IPS-20b (cell line): ENCODE data around the gene GIMAP8.

ENCODE experiments used
- H3K27ac ChIP-seq: one replicate; pipeline ENCODE4 v1.5.1; 2013; ENCODE audit warnings: low read length
- H3K27me3 ChIP-seq: 2 replicates; pipeline ENCODE4 v1.6.1; 2013; ENCODE audit warnings: mild to moderate bottlenecking, low read length, inconsistent platforms; ENCODE audit not compliant: insufficient read depth
- H3K36me3 ChIP-seq: 2 replicates; pipeline ENCODE4 v1.6.1; 2013; ENCODE audit warnings: low read depth, mild to moderate bottlenecking, inconsistent platforms, low read length, moderate library complexity; ENCODE audit not compliant: insufficient read depth
- H3K4me1 ChIP-seq: 2 replicates; pipeline ENCODE4 v1.6.1; 2013; ENCODE audit warnings: mild to moderate bottlenecking, control low read depth, inconsistent platforms, low read length, moderate library complexity; ENCODE audit not compliant: insufficient read depth
- H3K4me3 ChIP-seq: 2 replicates; pipeline ENCODE4 v1.5.1; 2013; ENCODE audit warnings: mild to moderate bottlenecking, low read length, inconsistent platforms
- H3K9ac ChIP-seq: 2 replicates; pipeline ENCODE4 v1.6.1; 2013; ENCODE audit warnings: low read depth, mild to moderate bottlenecking, inconsistent platforms, low read length, moderate library complexity
- H3K9me3 ChIP-seq: 2 replicates; pipeline ENCODE4 v1.6.1; 2013; ENCODE audit warnings: mild to moderate bottlenecking, low read depth, low read length, inconsistent platforms; ENCODE audit not compliant: insufficient read depth

GIMAP8 gene

DNA sequence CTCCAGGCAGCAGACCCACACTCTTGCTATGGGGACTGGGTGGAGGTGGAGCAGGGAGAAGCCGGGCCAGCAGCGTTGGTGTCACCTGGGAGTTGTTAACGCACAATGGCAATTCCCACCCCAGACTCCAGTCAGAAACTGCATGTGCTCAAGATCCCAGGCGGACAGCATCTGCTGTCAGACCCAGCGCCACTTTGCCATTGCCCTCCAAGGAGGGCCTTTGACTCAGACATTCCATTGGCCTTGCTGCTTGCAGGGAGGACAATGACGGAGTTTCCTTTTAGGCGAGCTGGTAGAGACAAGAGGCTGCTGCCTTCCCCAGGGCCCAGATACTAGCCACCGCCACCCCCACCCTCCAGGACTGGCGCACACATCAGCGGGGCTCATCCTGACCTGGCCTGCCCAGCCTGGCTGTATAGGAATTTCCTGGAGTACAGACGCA, 36.8 kb upstream of the GIMAP8 start:
- no peaks in the 10 kb centered on the region for H3K9me3 ChIP-seq
- no peak overlapping the region for H3K27ac ChIP-seq
- H3K4me3 ChIP-seq: no peak overlapping the region
- no peaks in the 10 kb centered on the region for H3K27me3 ChIP-seq
- no peak overlapping the region for H3K9ac ChIP-seq
- 0 out of 2 replicates have a peak, but pooled peaks cover 3% of the 10 kb centered on the region for H3K4me1 ChIP-seq
- H3K36me3 ChIP-seq: peaks cover 31% of the 10 kb centered on the region

GRCh38 chr7:150415161-150416153, 35.0 kb upstream of the GIMAP8 start:
- 0 out of 2 replicates have a peak, but pooled peaks cover 3% of the 10 kb centered on the region for H3K4me1 ChIP-seq
- peaks cover 15% of the 10 kb centered on the region for H3K36me3 ChIP-seq
- no peak overlapping the region for H3K9ac ChIP-seq
- no peak overlapping the region for H3K4me3 ChIP-seq
- H3K9me3 ChIP-seq: no peaks in the 10 kb centered on the region
- H3K27ac ChIP-seq: no peak overlapping the region
- peaks cover 4% of the 10 kb centered on the region; the same call in 1 of the 2 replicates for H3K27me3 ChIP-seq

- H3K4me1 ChIP-seq: 0 out of 2 replicates have a peak, but pooled peaks cover 3% of the 10 kb centered on the region
Observed at GRCh38 chr7:150417239-150417638, 33.2 kb upstream of the GIMAP8 start.

DNA sequence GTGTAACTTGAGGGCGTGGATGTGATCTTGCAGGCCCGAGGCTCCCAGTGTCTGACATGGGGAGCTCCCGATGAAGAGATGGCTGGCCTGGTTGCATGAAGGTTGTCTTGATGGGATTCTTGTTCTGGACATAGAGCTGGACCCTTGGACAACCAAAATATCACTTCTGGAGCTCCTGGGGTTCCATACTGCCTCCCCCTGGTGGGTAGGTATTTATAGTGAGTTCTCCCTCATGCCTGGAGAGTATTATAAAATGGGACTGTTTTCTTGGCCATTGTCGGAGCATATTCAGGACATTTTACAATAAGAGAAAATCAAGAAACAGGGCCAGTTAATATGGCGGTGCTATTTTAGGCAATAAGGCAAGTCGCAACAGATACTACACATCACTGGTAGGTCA, 32.6 kb upstream of the GIMAP8 start:
- Histone ChIP-seq H3K4me3 (no peak overlapping the region), H3K4me1 (0 out of 2 replicates have a peak, but pooled peaks cover 3% of the 10 kb centered on the region), H3K27ac (no peak overlapping the region), H3K9me3 (no peaks in the 10 kb centered on the region), H3K9ac (no peak overlapping the region), H3K36me3 (no peaks in the 10 kb centered on the region), H3K27me3 (peaks cover 9% of the 10 kb centered on the region; the same call in 1 of the 2 replicates)

More at GRCh38 chr7:150417239-150417638, 33.2 kb upstream of the GIMAP8 start:
- Histone ChIP-seq H3K9me3 (no peaks in the 10 kb centered on the region), H3K27me3 (peaks cover 9% of the 10 kb centered on the region; the same call in 1 of the 2 replicates), H3K9ac (no peak overlapping the region), H3K4me3 (no peak overlapping the region), H3K36me3 (no peaks in the 10 kb centered on the region), H3K27ac (no peak overlapping the region)

GRCh38 chr7:150420242-150420641, 30.2 kb upstream of the GIMAP8 start:
- H3K27me3 ChIP-seq: peaks cover 9% of the 10 kb centered on the region; the same call in 1 of the 2 replicates

DNA sequence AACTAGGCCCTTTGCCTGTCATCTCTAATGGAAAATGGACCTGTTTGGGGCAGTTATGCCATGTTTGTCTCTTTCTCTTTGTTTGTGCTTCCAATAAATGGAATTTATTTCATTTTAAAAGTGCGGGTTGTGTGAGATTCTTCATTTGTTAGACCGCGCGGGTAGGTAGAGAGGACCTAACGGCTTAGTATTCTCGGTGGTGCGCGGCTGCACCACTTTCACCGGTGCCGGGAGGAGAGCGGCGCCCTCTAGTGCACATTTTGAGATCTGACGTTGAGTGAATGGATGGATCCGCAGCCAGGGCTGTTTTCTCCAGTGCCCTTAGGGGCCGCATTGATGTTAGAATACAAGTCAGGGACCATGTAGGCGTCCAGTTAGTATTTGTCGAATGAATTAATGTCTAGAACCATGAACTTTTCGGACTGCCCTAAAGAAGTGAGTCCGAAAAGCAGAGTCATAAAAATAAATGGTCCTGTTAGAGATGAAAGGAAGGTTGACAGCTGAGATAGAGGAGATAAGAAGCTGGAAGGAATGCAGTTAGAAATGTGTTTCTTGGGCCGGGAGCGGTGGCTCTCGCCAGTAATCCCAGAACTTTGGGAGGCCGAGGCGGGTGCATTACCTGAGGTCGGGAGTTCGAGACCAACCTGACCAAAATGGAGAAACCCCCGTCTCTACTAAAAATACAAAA, 29.3 kb upstream of the GIMAP8 start:
- Histone ChIP-seq H3K4me3 (no peak overlapping the region), H3K36me3 (no peaks in the 10 kb centered on the region), H3K4me1 (0 out of 2 replicates have a peak, but pooled peaks cover 2% of the 10 kb centered on the region), H3K27ac (no peak overlapping the region), H3K9ac (no peak overlapping the region), H3K27me3 (peaks cover 9% of the 10 kb centered on the region; the same call in 1 of the 2 replicates), H3K9me3 (no peaks in the 10 kb centered on the region)

More at GRCh38 chr7:150420242-150420641, 30.2 kb upstream of the GIMAP8 start:
- Histone ChIP-seq H3K9ac (no peak overlapping the region), H3K4me3 (no peak overlapping the region), H3K4me1 (0 out of 2 replicates have a peak, but pooled peaks cover 3% of the 10 kb centered on the region), H3K9me3 (no peaks in the 10 kb centered on the region), H3K27ac (no peak overlapping the region), H3K36me3 (no peaks in the 10 kb centered on the region)

DNA sequence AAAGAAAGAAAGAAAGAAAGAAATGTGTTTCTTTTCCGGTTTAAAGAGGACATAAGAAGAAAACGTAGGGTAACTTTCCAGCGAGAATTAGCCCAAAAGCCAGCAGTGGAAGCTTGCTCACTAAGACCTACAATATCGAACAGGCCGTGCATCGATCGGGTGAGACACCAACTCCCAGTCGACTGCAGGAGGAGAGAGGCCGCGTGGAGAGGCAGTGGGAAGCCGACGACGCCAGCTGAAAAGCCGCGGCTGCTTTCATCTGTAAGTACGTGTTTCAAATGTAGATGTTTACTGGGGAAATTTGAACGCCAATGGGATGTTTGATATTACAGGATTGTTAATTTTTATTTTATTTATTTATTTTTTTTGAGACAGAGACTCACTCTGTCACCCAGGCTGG, 28.6 kb upstream of the GIMAP8 start:
- Histone ChIP-seq H3K9ac (no peak overlapping the region), H3K9me3 (no peaks in the 10 kb centered on the region), H3K4me3 (no peak overlapping the region), H3K27me3 (peaks cover 9% of the 10 kb centered on the region; the same call in 1 of the 2 replicates), H3K4me1 (no peaks in the 10 kb centered on the region), H3K36me3 (no peaks in the 10 kb centered on the region), H3K27ac (no peak overlapping the region)

DNA sequence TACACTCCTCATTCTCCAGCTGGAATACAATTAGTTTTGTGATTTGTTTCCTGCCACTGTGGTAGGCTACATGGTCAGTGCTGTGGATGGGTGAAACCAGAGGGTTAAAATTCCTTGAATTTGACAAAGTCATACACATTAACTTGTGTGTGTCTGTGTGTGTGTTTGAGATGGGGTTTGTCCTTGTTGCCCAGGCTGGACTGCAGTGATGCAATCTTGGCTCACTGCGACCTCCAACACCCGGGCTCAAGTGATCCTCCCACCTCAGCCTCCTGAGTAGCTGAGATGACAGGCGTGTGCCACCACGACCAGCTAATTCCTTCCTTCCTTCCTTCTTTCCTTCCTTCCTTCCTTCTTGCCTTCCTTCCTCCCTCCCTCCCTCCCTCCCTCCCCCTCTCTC, 24.8 kb upstream of the GIMAP8 start:
- Histone ChIP-seq H3K9me3 (no peaks in the 10 kb centered on the region), H3K4me3 (no peak overlapping the region), H3K4me1 (peaks cover 5% of the 10 kb centered on the region; the same call in 1 of the 2 replicates), H3K27ac (no peak overlapping the region), H3K9ac (no peak overlapping the region), H3K36me3 (no peaks in the 10 kb centered on the region), H3K27me3 (peaks cover 2% of the 10 kb centered on the region; the same call in 1 of the 2 replicates)

DNA sequence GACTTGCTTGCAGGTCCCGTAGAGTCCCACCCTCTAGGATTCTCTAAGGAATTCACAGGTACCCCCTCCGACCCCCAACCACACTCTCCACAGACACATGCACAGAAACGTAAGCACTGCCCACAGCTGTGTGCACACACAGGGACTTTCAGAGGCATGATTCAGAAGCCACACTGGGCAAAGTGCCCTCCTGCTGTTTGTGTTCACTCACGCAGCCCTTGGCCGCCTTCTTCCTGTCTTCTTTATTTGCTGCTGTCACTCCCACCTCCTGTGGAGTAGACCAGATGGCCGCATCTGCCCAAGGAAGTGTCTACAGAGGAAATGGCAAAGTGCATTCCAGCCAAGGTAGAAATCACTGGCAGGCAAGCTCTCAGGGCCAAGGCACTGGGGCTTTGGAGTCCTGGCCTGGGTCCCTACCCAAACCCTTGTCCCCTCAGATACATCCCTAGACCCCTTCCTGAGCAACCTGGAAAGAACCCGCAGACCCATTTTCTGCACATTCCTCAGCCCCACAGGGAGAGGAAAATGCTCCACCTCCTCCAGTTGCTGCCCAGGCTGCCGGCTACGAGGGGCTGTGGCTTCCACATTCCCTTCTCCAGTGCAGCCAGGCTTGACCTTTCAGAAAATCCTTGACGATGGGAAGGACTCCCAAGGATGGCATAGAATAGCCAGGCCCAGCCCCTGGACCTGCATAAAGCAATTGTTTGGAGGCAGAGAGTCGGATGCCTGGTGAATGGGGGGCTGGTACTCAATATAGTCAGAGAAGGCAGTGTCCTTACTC, 21.6 kb upstream of the GIMAP8 start:
- Histone ChIP-seq H3K4me3 (no peak overlapping the region), H3K4me1 (peaks cover 5% of the 10 kb centered on the region; the same call in 1 of the 2 replicates), H3K9me3 (no peaks in the 10 kb centered on the region), H3K27ac (no peak overlapping the region), H3K36me3 (no peaks in the 10 kb centered on the region), H3K9ac (no peak overlapping the region), H3K27me3 (no peaks in the 10 kb centered on the region)

DNA sequence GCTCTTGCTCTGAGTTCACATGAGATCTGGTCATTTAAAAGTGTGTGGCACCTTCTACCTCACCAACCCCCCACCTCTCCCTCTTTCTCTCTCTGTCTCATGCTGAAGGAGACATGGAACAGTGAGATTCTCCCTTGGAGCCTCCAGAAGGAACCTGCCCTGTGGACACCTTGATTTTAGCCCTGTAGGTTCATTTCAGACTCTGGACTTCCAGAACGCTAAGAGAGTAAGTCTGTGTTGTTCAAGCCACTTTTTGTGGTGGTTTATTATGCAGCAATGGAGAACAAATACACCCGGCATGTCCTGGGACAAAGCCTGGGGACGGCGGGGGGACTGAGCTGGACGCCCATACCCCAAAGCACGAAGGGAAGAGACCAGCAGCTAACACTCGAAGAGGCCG, 20.7 kb upstream of the GIMAP8 start:
- peaks cover 5% of the 10 kb centered on the region; the same call in 1 of the 2 replicates for H3K4me1 ChIP-seq
- H3K27me3 ChIP-seq: no peaks in the 10 kb centered on the region
- no peaks in the 10 kb centered on the region for H3K9me3 ChIP-seq
- H3K4me3 ChIP-seq: no peak overlapping the region
- H3K36me3 ChIP-seq: no peaks in the 10 kb centered on the region
- no peak overlapping the region for H3K27ac ChIP-seq
- no peak overlapping the region for H3K9ac ChIP-seq
